A549 (cell line): ENCODE results near the gene AQP2. TPM values are rescaled to one million over a fixed set of nuclear protein-coding genes. Genes with fewer than 3 reads are reported as not detected.

Experiments used
- ATAC-seq, 2 experiments: fragments of 200-7000 bp in 1 of 2; fragments of >200 bp in 1 of 2; cut with Nextera tagmentation in 1 of 2; cut with Tn5 transposase in 1 of 2; 3 replicates each; pipeline versions ENCODE4 v1.8.0 to v1.9.1; 2018 to 2020; ENCODE audit warnings: mild to moderate bottlenecking in 1 of 2, moderate library complexity in 1 of 2
- CTCF ChIA-PET: fragments of 300-600 bp; sonication (Branson Sonifier 250); formaldehyde crosslinking; extraction: SDS; loops from one replicate; lab custom pipeline; 2021; ENCODE audit warnings: antibody characterized with exemption, inconsistent platforms; lab: Yijun Ruan, JAX
- POLR2A ChIA-PET: fragments of 350-600 bp; formaldehyde crosslinking; extraction: SDS; loops from one replicate; lab custom pipeline; 2021; ENCODE audit warnings: antibody characterized with exemption, inconsistent platforms; lab: Yijun Ruan, JAX
- DNase-seq, 2 experiments: peaks; one replicate each; pipeline versions ENCODE4 v3.0.0 to v3.0.0-alpha.2; 2011 to 2016; ENCODE audit warnings: low read depth in 1 of 2, low spot score in 1 of 2
- FAIRE-seq: peaks from 2 replicates; lab custom pipeline; 2011; peaks lifted over from hg19 to GRCh38; lab: Jason Lieb, UNC
- H3K27ac ChIP-seq, 2 experiments: fragments of >200 bp; sonication (Bioruptor Twin); formaldehyde crosslinking; 3 replicates each; pipeline ENCODE4 v1.5.1; 2016 to 2017
- H3K4me1 ChIP-seq: fragments of >200 bp; sonication (Bioruptor Twin); formaldehyde crosslinking; 3 replicates; pipeline ENCODE4 v1.6.1; 2016
- H3K4me2 ChIP-seq: fragments of >200 bp; sonication (Bioruptor Twin); formaldehyde crosslinking; 3 replicates; pipeline ENCODE4 v1.6.1; 2016
- H3K4me3 ChIP-seq: fragments of >200 bp; sonication (Bioruptor Twin); formaldehyde crosslinking; 3 replicates; pipeline ENCODE4 v1.5.1; 2016
- H3K9me3 ChIP-seq: fragments of >200 bp; sonication (Bioruptor Twin); formaldehyde crosslinking; 3 replicates; pipeline ENCODE4 v1.6.1; 2016
- CBX2 ChIP-seq: fragments of 200-600 bp; sonication (generic); IDR thresholded peaks from 2 replicates; pipeline ENCODE4 v1.6.1; 2016; ENCODE audit warnings: low read depth, mild to moderate bottlenecking, borderline replicate concordance
- CEBPB ChIP-seq, 2 experiments: fragments of >200 bp in 1 of 2; sonication (Bioruptor Twin) in 1 of 2; formaldehyde crosslinking in 1 of 2; IDR thresholded peaks; 2 replicates each; pipeline ENCODE4 v1.6.1; 2012 to 2016
- CHD4 ChIP-seq: fragments of 200-600 bp; sonication (generic); IDR thresholded peaks from 2 replicates; pipeline ENCODE4 v1.6.1; 2016; ENCODE audit warnings: antibody characterized with exemption, mild to moderate bottlenecking, borderline replicate concordance
- EHF ChIP-seq: fragments of 250-450 bp; sonication (Bioruptor Pico); IDR thresholded peaks from 2 replicates; pipeline ENCODE4 v1.5.0; 2020; ENCODE audit warnings: mild to moderate bottlenecking
- EP300 ChIP-seq, 2 experiments: fragments of >200 bp; sonication (Bioruptor Twin); formaldehyde crosslinking; IDR thresholded peaks; 2 replicates in 1 of 2; 3 replicates in 1 of 2; pipeline ENCODE4 v1.6.1; 2016 to 2017
- ESRRA ChIP-seq: fragments of 150-350 bp; IDR thresholded peaks from 2 replicates; pipeline ENCODE4 v1.6.1; 2014; ENCODE audit warnings: mild to moderate bottlenecking, low read length, borderline replicate concordance
- GATA3 ChIP-seq: IDR thresholded peaks from 2 replicates; pipeline ENCODE4 v1.6.1; 2012; ENCODE audit warnings: borderline replicate concordance
- HOXA7 ChIP-seq: fragments of 250-450 bp; sonication (Bioruptor Pico); IDR thresholded peaks from 2 replicates; pipeline ENCODE4 v1.5.0; 2020; ENCODE audit warnings: mild to moderate bottlenecking, moderate library complexity
- HOXB5 ChIP-seq: fragments of 250-450 bp; sonication (Bioruptor Pico); IDR thresholded peaks from 2 replicates; pipeline ENCODE4 v1.5.0; 2020; ENCODE audit warnings: mild to moderate bottlenecking, moderate library complexity
- JUN ChIP-seq, 2 experiments: fragments of >200 bp; sonication (Bioruptor Twin); formaldehyde crosslinking; IDR thresholded peaks; 2 replicates in 1 of 2; 3 replicates in 1 of 2; pipeline ENCODE4 v1.6.1; 2016 to 2017
- JUNB ChIP-seq: fragments of >200 bp; sonication (Bioruptor Twin); formaldehyde crosslinking; IDR thresholded peaks from 2 replicates; pipeline ENCODE4 v1.6.1; 2016
- KDM1A ChIP-seq: fragments of 200-600 bp; sonication (generic); IDR thresholded peaks from 2 replicates; pipeline ENCODE4 v1.6.1; 2016; ENCODE audit warnings: low read depth, mild to moderate bottlenecking
- KDM5A ChIP-seq: fragments of 200-600 bp; sonication (generic); IDR thresholded peaks from 2 replicates; pipeline ENCODE4 v1.6.1; 2016; ENCODE audit warnings: antibody characterized with exemption, mild to moderate bottlenecking
- MAFK ChIP-seq: fragments of 450-650 bp; IDR thresholded peaks from 2 replicates; pipeline ENCODE4 v1.6.1; 2014; ENCODE audit not compliant: partially characterized antibody
- NFE2L2 ChIP-seq: fragments of 150-350 bp; conservative IDR thresholded peaks from 2 replicates; pipeline ENCODE4 v1.6.1; 2014; ENCODE audit warnings: low read length
- POLR2AphosphoS2 ChIP-seq: conservative IDR thresholded peaks from 2 replicates; pipeline ENCODE4 v1.6.1; 2012; ENCODE audit warnings: low read length, improper control_type of control experiment, inconsistent platforms
- RARB ChIP-seq: fragments of 250-450 bp; sonication (Bioruptor Pico); IDR thresholded peaks from 2 replicates; pipeline ENCODE4 v1.8.0; 2021; ENCODE audit warnings: mild to moderate bottlenecking, moderate library complexity
- RCOR1 ChIP-seq: fragments of 150-350 bp; IDR thresholded peaks from 2 replicates; pipeline ENCODE4 v1.6.1; 2014; ENCODE audit warnings: antibody characterized with exemption, low read length, low read depth
- RNF2 ChIP-seq: fragments of 200-600 bp; sonication (generic); IDR thresholded peaks from 2 replicates; pipeline ENCODE4 v1.6.1; 2016; ENCODE audit warnings: low read depth, mild to moderate bottlenecking, antibody characterized with exemption, moderate library complexity, borderline replicate concordance
- TFCP2L1 ChIP-seq: fragments of 250-450 bp; sonication (Bioruptor Pico); IDR thresholded peaks from 2 replicates; pipeline ENCODE4 v1.5.0; 2021; ENCODE audit warnings: mild to moderate bottlenecking
- ZC3H11A ChIP-seq: fragments of 450-650 bp; IDR thresholded peaks from 2 replicates; pipeline ENCODE4 v1.6.1; 2014; ENCODE audit warnings: antibody characterized with exemption, mild to moderate bottlenecking
- ZSCAN20 ChIP-seq: fragments of 250-450 bp; sonication (Bioruptor Pico); IDR thresholded peaks from 2 replicates; pipeline ENCODE4 v1.8.0; 2022; ENCODE audit warnings: mild to moderate bottlenecking, moderate library complexity
- WGBS: methylation state at CpG from one replicate; pipeline ENCODE4 v1.1.6; 2017; ENCODE audit errors: missing lambda C conversion rate; 5-methylcytosine and 5-hydroxymethylcytosine counted together
- polyA plus RNA-seq, 4 experiments: library from polyadenylated mRNA; depleted of rRNA in 3 of 4; stranded (reverse); fragments of >200 nt; fragmentation: RNase III in 1 of 4; extraction: RNeasy Plus Mini Kit Qiagen cat#74134 plus additional on column Dnase treatment in 1 of 4; gene quantifications; 2 replicates in 3 of 4; 3 replicates in 1 of 4; pipeline ENCODE4 v1.2.3, GENCODE V29; 2011 to 2017
- TF ChIP-seq, protein P1 (sequence below): fragments of 250-450 bp; sonication (Bioruptor Pico); IDR thresholded peaks from 2 replicates; pipeline ENCODE4 v1.5.0; 2021; ENCODE audit warnings: mild to moderate bottlenecking, moderate library complexity, borderline replicate concordance
- TF ChIP-seq, protein P2 (sequence below): IDR thresholded peaks from 2 replicates; pipeline ENCODE4 v1.6.1; 2012
- TF ChIP-seq, protein P3 (sequence below): IDR thresholded peaks from 2 replicates; pipeline ENCODE4 v1.6.1; 2012
- TF ChIP-seq, protein P4 (sequence below): fragments of >200 bp; sonication (Bioruptor Twin); formaldehyde crosslinking; IDR thresholded peaks from 3 replicates; pipeline ENCODE4 v1.6.1; 2016
- TF ChIP-seq, protein P5 (sequence below): IDR thresholded peaks from 2 replicates; pipeline ENCODE4 v1.6.1; 2012; ENCODE audit warnings: low read depth, borderline replicate concordance
- TF ChIP-seq, protein P6 (sequence below): fragments of 200-600 bp; sonication (generic); IDR thresholded peaks from 2 replicates; pipeline ENCODE4 v1.6.1; 2016; ENCODE audit warnings: antibody characterized with exemption, mild to moderate bottlenecking, moderate library complexity
- TF ChIP-seq, protein P7 (sequence below): fragments of 250-450 bp; sonication (Bioruptor Pico); IDR thresholded peaks from 2 replicates; pipeline ENCODE4 v1.5.0; 2020; ENCODE audit warnings: low read depth, mild to moderate bottlenecking, moderate library complexity

Gene AQP2
- polyA plus RNA-seq, 2 of the 4 experiments (the other 2 are of a cell fraction): not detected

DNA sequence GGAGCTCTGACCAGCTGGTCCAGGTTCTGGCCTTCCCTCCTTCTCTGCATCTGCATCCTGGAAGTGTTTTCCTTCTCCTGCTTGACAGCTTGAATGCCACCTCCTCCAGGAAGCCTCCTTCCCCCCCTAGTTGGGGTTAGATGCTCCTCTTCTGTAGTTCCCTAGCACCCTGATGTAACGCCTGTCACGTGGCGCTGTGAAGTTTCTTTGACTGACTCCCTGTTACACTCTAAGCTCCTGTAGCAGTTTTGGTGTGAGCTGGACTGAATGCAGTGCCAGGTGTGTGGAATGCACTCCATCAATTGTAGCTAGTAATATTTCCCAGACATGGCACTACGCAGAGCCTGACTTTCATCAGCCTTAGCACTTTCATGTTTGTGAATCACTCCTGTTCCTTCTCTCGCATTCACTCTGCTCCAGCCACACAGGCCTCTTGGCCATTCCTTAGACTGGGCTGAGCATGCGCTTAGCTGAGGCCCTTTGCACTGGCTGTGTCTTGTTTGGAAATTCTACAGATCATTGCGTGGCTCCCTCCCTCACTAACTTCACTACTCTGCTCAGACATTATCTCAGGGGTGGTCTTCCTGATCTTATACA, 44.7 kb upstream of the AQP2 start:
- Histone ChIP-seq H3K27ac (no peak overlapping the region), H3K4me1 (no peaks in the 10 kb centered on the region), H3K4me3 (no peak overlapping the region), H3K4me2 (no peak overlapping the region)
- FAIRE-seq: no peak
- ChIA-PET CTCF (interaction anchor here (0.6 to 2.4 kb wide), 8 partner anchors 10 to 150 kb away, joined by 3 to 9 read pairs (median 4); no protein-coding TSS in a partner anchor), POLR2A (no interaction called here)
- WGBS: 87% methylated on average over 7 of the region's 7 CpGs
- no peak for ATAC-seq
- TF ChIP-seq, protein P1, sequence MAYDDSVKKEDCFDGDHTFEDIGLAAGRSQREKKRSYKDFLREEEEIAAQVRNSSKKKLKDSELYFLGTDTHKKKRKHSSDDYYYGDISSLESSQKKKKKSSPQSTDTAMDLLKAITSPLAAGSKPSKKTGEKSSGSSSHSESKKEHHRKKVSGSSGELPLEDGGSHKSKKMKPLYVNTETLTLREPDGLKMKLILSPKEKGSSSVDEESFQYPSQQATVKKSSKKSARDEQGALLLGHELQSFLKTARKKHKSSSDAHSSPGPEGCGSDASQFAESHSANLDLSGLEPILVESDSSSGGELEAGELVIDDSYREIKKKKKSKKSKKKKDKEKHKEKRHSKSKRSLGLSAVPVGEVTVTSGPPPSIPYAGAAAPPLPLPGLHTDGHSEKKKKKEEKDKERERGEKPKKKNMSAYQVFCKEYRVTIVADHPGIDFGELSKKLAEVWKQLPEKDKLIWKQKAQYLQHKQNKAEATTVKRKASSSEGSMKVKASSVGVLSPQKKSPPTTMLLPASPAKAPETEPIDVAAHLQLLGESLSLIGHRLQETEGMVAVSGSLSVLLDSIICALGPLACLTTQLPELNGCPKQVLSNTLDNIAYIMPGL (CRISPR knock-in tag): no peak
- TF ChIP-seq ZSCAN20 (CRISPR knock-in tag): no peak
- TF ChIP-seq NFE2L2: no peak
- TF ChIP-seq TFCP2L1 (CRISPR knock-in tag): no peak
- TF ChIP-seq ESRRA: no peak
- TF ChIP-seq, protein P2, sequence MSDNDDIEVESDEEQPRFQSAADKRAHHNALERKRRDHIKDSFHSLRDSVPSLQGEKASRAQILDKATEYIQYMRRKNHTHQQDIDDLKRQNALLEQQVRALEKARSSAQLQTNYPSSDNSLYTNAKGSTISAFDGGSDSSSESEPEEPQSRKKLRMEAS: no peak
- TF ChIP-seq EHF (CRISPR knock-in tag): no peak
- TF ChIP-seq, protein P3, sequence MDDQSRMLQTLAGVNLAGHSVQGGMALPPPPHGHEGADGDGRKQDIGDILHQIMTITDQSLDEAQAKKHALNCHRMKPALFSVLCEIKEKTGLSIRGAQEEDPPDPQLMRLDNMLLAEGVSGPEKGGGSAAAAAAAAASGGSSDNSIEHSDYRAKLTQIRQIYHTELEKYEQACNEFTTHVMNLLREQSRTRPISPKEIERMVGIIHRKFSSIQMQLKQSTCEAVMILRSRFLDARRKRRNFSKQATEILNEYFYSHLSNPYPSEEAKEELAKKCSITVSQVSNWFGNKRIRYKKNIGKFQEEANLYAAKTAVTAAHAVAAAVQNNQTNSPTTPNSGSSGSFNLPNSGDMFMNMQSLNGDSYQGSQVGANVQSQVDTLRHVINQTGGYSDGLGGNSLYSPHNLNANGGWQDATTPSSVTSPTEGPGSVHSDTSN: no peak
- TF ChIP-seq RCOR1: no peak
- no peak for TF ChIP-seq ZC3H11A
- no peak for TF ChIP-seq JUNB
- no peak for TF ChIP-seq KDM5A
- TF ChIP-seq EP300 (IDR thresholded peaks at IDR 0.05): no peak
- TF ChIP-seq, all 56 proteins: peak for 0
- no peaks in the 10 kb centered on the region for H3K9me3 ChIP-seq
- no peak for DNase-seq

DNA sequence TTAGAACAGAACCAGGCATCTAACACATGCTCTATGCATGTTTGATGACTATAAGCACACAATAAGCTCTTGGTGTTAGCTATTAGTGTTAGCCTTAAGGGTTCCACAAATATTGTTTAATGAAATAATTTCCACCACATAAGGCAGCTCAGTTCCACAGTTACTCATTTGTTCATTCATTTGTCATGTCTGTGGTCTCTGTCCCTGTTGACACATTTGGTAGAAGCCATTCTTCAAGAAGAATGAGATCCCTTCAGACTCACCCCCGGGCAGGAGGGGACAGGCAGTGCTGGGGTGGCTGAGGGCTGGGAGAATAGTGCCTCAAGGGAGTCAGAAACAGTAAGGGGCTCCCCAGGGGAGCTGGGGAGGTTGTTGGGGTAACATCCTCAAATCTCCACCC, 43.2 kb upstream of the AQP2 start:
- WGBS: 43% methylated on average over 1 of the region's 1 CpG
- DNase-seq: no peak
- Histone ChIP-seq H3K4me1 (no peaks in the 10 kb centered on the region), H3K9me3 (no peaks in the 10 kb centered on the region), H3K4me3 (no peak overlapping the region), H3K4me2 (no peak overlapping the region), H3K27ac (no peak overlapping the region)
- TF ChIP-seq, protein P2: no peak
- TF ChIP-seq CHD4: no peak
- TF ChIP-seq KDM5A: no peak
- TF ChIP-seq CBX2: no peak
- TF ChIP-seq, protein P4, sequence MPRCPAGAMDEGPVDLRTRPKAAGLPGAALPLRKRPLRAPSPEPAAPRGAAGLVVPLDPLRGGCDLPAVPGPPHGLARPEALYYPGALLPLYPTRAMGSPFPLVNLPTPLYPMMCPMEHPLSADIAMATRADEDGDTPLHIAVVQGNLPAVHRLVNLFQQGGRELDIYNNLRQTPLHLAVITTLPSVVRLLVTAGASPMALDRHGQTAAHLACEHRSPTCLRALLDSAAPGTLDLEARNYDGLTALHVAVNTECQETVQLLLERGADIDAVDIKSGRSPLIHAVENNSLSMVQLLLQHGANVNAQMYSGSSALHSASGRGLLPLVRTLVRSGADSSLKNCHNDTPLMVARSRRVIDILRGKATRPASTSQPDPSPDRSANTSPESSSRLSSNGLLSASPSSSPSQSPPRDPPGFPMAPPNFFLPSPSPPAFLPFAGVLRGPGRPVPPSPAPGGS: no peak
- TF ChIP-seq, protein P5, sequence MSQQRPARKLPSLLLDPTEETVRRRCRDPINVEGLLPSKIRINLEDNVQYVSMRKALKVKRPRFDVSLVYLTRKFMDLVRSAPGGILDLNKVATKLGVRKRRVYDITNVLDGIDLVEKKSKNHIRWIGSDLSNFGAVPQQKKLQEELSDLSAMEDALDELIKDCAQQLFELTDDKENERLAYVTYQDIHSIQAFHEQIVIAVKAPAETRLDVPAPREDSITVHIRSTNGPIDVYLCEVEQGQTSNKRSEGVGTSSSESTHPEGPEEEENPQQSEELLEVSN: no peak
- TF ChIP-seq, protein P6, sequence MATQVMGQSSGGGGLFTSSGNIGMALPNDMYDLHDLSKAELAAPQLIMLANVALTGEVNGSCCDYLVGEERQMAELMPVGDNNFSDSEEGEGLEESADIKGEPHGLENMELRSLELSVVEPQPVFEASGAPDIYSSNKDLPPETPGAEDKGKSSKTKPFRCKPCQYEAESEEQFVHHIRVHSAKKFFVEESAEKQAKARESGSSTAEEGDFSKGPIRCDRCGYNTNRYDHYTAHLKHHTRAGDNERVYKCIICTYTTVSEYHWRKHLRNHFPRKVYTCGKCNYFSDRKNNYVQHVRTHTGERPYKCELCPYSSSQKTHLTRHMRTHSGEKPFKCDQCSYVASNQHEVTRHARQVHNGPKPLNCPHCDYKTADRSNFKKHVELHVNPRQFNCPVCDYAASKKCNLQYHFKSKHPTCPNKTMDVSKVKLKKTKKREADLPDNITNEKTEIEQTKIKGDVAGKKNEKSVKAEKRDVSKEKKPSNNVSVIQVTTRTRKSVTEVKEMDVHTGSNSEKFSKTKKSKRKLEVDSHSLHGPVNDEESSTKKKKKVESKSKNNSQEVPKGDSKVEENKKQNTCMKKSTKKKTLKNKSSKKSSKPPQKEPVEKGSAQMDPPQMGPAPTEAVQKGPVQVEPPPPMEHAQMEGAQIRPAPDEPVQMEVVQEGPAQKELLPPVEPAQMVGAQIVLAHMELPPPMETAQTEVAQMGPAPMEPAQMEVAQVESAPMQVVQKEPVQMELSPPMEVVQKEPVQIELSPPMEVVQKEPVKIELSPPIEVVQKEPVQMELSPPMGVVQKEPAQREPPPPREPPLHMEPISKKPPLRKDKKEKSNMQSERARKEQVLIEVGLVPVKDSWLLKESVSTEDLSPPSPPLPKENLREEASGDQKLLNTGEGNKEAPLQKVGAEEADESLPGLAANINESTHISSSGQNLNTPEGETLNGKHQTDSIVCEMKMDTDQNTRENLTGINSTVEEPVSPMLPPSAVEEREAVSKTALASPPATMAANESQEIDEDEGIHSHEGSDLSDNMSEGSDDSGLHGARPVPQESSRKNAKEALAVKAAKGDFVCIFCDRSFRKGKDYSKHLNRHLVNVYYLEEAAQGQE: no peak
- TF ChIP-seq HOXA7 (CRISPR knock-in tag): no peak
- no peak for TF ChIP-seq EP300 (IDR thresholded peaks at IDR 0.05)
- no peak for TF ChIP-seq GATA3
- TF ChIP-seq, protein P7, sequence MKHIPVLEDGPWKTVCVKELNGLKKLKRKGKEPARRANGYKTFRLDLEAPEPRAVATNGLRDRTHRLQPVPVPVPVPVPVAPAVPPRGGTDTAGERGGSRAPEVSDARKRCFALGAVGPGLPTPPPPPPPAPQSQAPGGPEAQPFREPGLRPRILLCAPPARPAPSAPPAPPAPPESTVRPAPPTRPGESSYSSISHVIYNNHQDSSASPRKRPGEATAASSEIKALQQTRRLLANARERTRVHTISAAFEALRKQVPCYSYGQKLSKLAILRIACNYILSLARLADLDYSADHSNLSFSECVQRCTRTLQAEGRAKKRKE (CRISPR knock-in tag): no peak
- no peak for TF ChIP-seq RARB
- TF ChIP-seq POLR2AphosphoS2: no peak
- TF ChIP-seq JUN (IDR thresholded peaks at IDR 0.05): no peak
- TF ChIP-seq KDM1A: no peak
- no peak for TF ChIP-seq MAFK
- TF ChIP-seq CEBPB (IDR thresholded peaks at IDR 0.05): no peak
- no peak for TF ChIP-seq HOXB5 (CRISPR knock-in tag)
- no peak for TF ChIP-seq ZC3H11A
- TF ChIP-seq RNF2: no peak
- ChIA-PET CTCF (interaction anchor here (0.6 to 2.4 kb wide), 8 partner anchors 9 to 149 kb away, joined by 3 to 8 read pairs (median 3); no protein-coding TSS in a partner anchor), POLR2A (no interaction called here)
- no peak for FAIRE-seq
- ATAC-seq: no peak
